Left ventricle myocardium superior (tissue), 1 donor: ENCODE measurements around the gene HTATSF1. TPM values are rescaled to one million over a fixed set of nuclear protein-coding genes. Genes with fewer than 3 reads are reported as not detected.

Experiments used
- ATAC-seq: fragments of 200-7000 bp; cut with Tn5 transposase; one replicate; pipeline ENCODE4 v1.9.1; 2020; ENCODE audit warnings: mild to moderate bottlenecking, moderate library complexity
- DNase-seq: peaks from one replicate; pipeline ENCODE4 v3.0.0-alpha.2; 2020
- intact Hi-C: fragments of 100-400 bp; cut with micrococcal nuclease; formaldehyde crosslinking; loops from one replicate; pipeline ENCODE4 v1.11.0; 2022
- microRNA-seq: library from miRNA; unstranded; fragments of <30 nt; microRNA quantifications from one replicate; pipeline ENCODE4 v1.2.0, GENCODE V29; 2020; ENCODE audit warnings: borderline number of aligned reads
- total RNA-seq: library from RNA; stranded (reverse); fragmentation: NEBNext Ultra II Directional; extraction: Animal tissue kit (Norgen Biotek cat#: 25700); gene quantifications from one replicate; pipeline ENCODE4 v1.2.1, GENCODE V29; 2021
- donor health status: DM: no; HTN: yes; CAD: no; lungs with severe emphysema.

The HTATSF1 gene
- total RNA-seq, 1 donor from 2014 or later = 58.7 TPM

DNA sequence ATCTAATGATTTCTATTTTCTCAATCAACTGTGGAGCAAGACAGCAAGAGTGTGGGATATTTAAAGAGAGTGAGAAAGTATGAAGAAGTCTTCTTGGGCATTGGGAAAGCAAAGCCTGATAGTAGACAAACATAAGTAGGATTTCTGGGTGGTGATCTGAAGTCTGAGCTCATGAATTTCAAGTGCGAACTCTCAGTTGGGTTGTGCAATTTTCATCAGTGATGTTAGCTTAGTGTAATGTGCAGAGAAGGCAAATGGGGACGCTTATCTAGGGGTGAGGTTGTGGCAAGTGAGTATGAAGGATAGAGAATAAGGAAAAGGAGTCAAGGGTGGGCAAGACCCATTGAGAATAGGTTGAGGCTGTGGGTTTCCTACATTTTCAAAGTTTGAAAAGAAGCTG, 58.3 kb downstream of the HTATSF1 start:
- no peak for ATAC-seq
- intact Hi-C loops = no loop called here
- no peak for DNase-seq

Small RNA genes within 50 kb of the gene (microRNA-seq; reads per million reads assigned to microRNA genes)
- gene MIR934 = not detected

Other genes starting within 250 kb of the HTATSF1 start
- gene MAP7D3, start 246.2 kb upstream of the HTATSF1 start, total RNA-seq = 10.8 TPM
- gene ADGRG4, start 196.6 kb upstream of the HTATSF1 start, total RNA-seq = not detected
- gene BRS3, start 9.6 kb upstream of the HTATSF1 start, total RNA-seq = not detected
- not detected for gene VGLL1, start 34.6 kb downstream of the HTATSF1 start, total RNA-seq
- gene CD40LG, start 150.6 kb downstream of the HTATSF1 start, total RNA-seq = 0.15 TPM